Mesendoderm (in vitro differentiated cells): Measurements from ENCODE around the gene ADAM29.
"Not testable (repeated sequence)": the region's sequence is repeated elsewhere in the genome, so short reads cannot be mapped to it uniquely, and the experiment has no call there.

ENCODE experiments used
- DNase-seq: peaks from one replicate; pipeline ENCODE4 v3.0.0; 2013
- H2AK5ac ChIP-seq: 2 replicates; pipeline ENCODE4 v1.6.1; 2013; ENCODE audit warnings: low read length, inconsistent platforms
- H2BK120ac ChIP-seq: 2 replicates; pipeline ENCODE4 v1.6.1; 2013; ENCODE audit warnings: low read depth, mild to moderate bottlenecking, low read length, moderate library complexity, mixed read lengths
- H2BK15ac ChIP-seq: replicated peaks from 2 replicates; pipeline ENCODE4 v1.6.1; 2013; ENCODE audit warnings: low read depth, mild to moderate bottlenecking, moderate library complexity
- H2BK5ac ChIP-seq: 2 replicates; pipeline ENCODE4 v1.6.1; 2013; ENCODE audit warnings: low read length, inconsistent platforms
- H3K18ac ChIP-seq: 2 replicates; pipeline ENCODE4 v1.6.1; 2013; ENCODE audit warnings: mild to moderate bottlenecking, low read length, mixed read lengths
- H3K23ac ChIP-seq: one replicate; pipeline ENCODE4 v1.6.1; 2013; ENCODE audit warnings: low read length
- H3K27ac ChIP-seq: 2 replicates; pipeline ENCODE4 v1.5.1; 2013; ENCODE audit warnings: low read depth, mild to moderate bottlenecking, inconsistent platforms, low read length, moderate library complexity
- H3K27me3 ChIP-seq: 2 replicates; pipeline ENCODE4 v1.6.1; 2013; ENCODE audit warnings: low read length, control low read depth, mild to moderate bottlenecking, inconsistent platforms; ENCODE audit not compliant: insufficient read depth, poor library complexity
- H3K36me3 ChIP-seq: 2 replicates; pipeline ENCODE4 v1.6.1; 2013; ENCODE audit warnings: low read length, inconsistent platforms; ENCODE audit not compliant: control insufficient read depth, insufficient read depth
- H3K4ac ChIP-seq: one replicate; pipeline ENCODE4 v1.6.1; 2013; ENCODE audit warnings: low read depth, mild to moderate bottlenecking, low read length, moderate library complexity
- H3K4me1 ChIP-seq: 2 replicates; pipeline ENCODE4 v1.6.1; 2013; ENCODE audit warnings: low read depth, low read length, inconsistent platforms; ENCODE audit not compliant: control insufficient read depth
- H3K4me2 ChIP-seq: 2 replicates; pipeline ENCODE4 v1.6.1; 2013; ENCODE audit warnings: low read length
- H3K4me3 ChIP-seq: 2 replicates; pipeline ENCODE4 v1.5.1; 2013; ENCODE audit warnings: mild to moderate bottlenecking, low read length
- H3K56ac ChIP-seq: one replicate; pipeline ENCODE4 v1.6.1; 2013; ENCODE audit warnings: low read length
- H3K79me1 ChIP-seq: 2 replicates; pipeline ENCODE4 v1.6.1; 2013; ENCODE audit warnings: low read length, inconsistent platforms
- H3K79me2 ChIP-seq: 2 replicates; pipeline ENCODE4 v1.6.1; 2013; ENCODE audit warnings: mild to moderate bottlenecking, low read length; ENCODE audit not compliant: control insufficient read depth, insufficient read depth
- H3K9ac ChIP-seq: 2 replicates; pipeline ENCODE4 v1.6.1; 2013; ENCODE audit warnings: low read length, inconsistent platforms
- H4K5ac ChIP-seq: one replicate; pipeline ENCODE4 v1.6.1; 2013; ENCODE audit warnings: low read length
- H4K8ac ChIP-seq: one replicate; pipeline ENCODE4 v1.6.1; 2013; ENCODE audit warnings: low read depth, mild to moderate bottlenecking, control low read depth, low read length, moderate library complexity
- WGBS: extraction: QIAGEN DNeasy Blood & Tissue Kit; methylation state at CpG from one replicate; pipeline ENCODE4 v1.1.7; 2013; ENCODE audit warnings: low lambda C conversion rate, missing lambda C conversion rate; ENCODE audit not compliant: insufficient coverage; ENCODE audit errors: extremely low coverage; 5-methylcytosine and 5-hydroxymethylcytosine counted together

Gene ADAM29

DNA sequence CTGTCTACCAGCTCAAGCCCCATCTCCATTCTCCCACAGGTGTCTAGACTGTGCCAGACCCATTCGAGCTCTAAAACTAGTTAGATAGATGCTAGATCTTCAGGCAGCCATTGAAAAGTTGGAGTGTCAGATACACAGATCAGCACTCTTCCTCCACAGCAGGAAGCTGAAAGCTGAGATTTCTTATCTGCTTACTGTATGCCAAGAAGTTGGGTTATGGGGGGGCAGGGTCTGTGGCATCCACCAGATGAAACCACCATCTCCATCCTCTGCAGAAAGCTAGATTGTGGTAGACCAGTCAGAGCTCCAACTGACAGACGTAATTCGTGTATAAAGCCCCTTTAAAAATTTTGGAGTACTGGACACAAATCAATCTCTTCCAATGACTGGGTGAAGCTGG is 54.8 kb downstream of the ADAM29 start:
- no peak overlapping the region for H3K4me2 ChIP-seq
- WGBS, result no CpG with 5 or more reads among the region's 3 CpGs
- no peak overlapping the region for H3K56ac ChIP-seq
- no peak overlapping the region for H4K5ac ChIP-seq
- H3K9ac ChIP-seq, result no peak overlapping the region
- H3K4me3 ChIP-seq, result no peak overlapping the region
- H3K4ac ChIP-seq, result no peak overlapping the region
- H3K27ac ChIP-seq, result no peak overlapping the region
- H3K79me2 ChIP-seq, result no peaks in the 10 kb centered on the region
- DNase-seq, result no peak
- no peak overlapping the region for H2BK5ac ChIP-seq
- H3K27me3 ChIP-seq, result no peaks in the 10 kb centered on the region
- no peak overlapping the region for H3K18ac ChIP-seq
- no peaks in the 10 kb centered on the region for H3K36me3 ChIP-seq
- no peak overlapping the region for H3K23ac ChIP-seq
- no peak overlapping the region for H4K8ac ChIP-seq
- no peak overlapping the region for H2BK15ac ChIP-seq
- no peaks in the 10 kb centered on the region for H3K4me1 ChIP-seq
- no peak overlapping the region for H2AK5ac ChIP-seq
- no peak overlapping the region for H2BK120ac ChIP-seq
- no peaks in the 10 kb centered on the region for H3K79me1 ChIP-seq

DNA sequence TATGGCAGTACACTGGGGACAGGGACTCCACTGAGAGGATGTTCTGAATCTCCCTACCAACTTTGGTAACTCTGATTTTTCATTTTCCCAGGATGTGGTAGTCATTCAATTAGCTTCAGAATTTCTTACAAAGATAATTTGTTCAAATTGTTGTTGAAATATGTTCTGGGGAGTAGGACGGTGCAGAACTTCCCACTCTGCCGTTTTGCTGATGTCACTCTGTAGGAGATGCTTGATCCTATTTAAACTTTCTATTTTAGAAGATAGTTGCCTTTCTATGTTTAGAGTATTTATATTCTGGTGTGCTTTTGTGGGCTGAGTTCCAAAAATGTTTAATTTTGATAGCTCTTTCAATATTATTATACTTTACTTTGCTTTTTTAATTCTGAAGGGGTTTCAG is 55.2 kb downstream of the ADAM29 start:
- no CpG with 5 or more reads among the region's 2 CpGs for WGBS
- H2BK15ac ChIP-seq, result no peak overlapping the region
- no peak overlapping the region for H3K4me2 ChIP-seq
- no peak overlapping the region for H3K23ac ChIP-seq
- no peak overlapping the region for H2BK5ac ChIP-seq
- no peak overlapping the region for H3K9ac ChIP-seq
- H3K27ac ChIP-seq, result no peak overlapping the region
- no peaks in the 10 kb centered on the region for H3K4me1 ChIP-seq
- H3K56ac ChIP-seq, result no peak overlapping the region
- H3K4me3 ChIP-seq, result no peak overlapping the region
- H3K4ac ChIP-seq, result no peak overlapping the region
- H3K79me1 ChIP-seq, result no peaks in the 10 kb centered on the region
- no peak overlapping the region for H2AK5ac ChIP-seq
- H4K5ac ChIP-seq, result no peak overlapping the region
- no peak for DNase-seq
- no peak overlapping the region for H4K8ac ChIP-seq
- H2BK120ac ChIP-seq, result no peak overlapping the region
- no peak overlapping the region for H3K18ac ChIP-seq
- H3K36me3 ChIP-seq, result no peaks in the 10 kb centered on the region
- H3K79me2 ChIP-seq, result no peaks in the 10 kb centered on the region
- H3K27me3 ChIP-seq, result no peaks in the 10 kb centered on the region

DNA sequence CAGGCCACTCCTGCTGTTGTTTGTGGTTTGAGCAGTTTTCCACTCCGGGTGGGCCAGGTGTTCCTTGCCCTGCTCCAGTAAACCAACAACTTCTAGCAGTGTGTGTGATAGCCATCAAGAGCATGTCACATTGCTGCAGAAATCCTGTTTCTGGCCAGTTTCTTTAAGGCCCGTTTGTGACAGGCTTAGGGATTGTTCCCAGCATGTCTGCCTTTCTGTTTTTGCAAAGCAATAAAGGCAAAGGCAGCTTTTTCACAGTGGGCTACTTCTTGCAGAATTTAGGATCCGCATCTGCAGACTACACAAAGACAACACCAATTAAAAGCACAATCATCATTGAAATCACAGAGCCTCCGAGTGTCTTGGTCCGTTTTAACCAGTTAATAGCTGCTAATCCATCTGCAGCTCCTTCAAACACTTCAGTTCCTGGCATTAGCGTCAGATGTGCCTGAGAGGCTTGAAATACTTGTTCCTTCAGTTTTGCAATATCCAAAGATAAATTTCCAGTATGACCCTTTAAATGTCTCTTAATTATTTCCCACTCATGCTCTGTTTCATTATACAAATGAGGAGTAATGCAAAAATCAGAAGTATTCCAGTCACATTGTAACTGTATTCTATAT is 65.1 kb downstream of the ADAM29 start:
- Histone ChIP-seq H3K4ac (no peak overlapping the region), H3K56ac (no peak overlapping the region), H3K79me1 (no peaks in the 10 kb centered on the region), H3K4me1 (no peaks in the 10 kb centered on the region), H4K8ac (no peak overlapping the region), H2BK120ac (no peak overlapping the region), H4K5ac (no peak overlapping the region), H3K23ac (no peak overlapping the region), H3K9ac (no peak overlapping the region), H3K36me3 (no peaks in the 10 kb centered on the region), H3K27ac (no peak overlapping the region), H2BK5ac (no peak overlapping the region), H3K4me3 (no peak overlapping the region), H3K79me2 (no peaks in the 10 kb centered on the region), H3K27me3 (no peaks in the 10 kb centered on the region), H3K4me2 (no peak overlapping the region), H3K18ac (no peak overlapping the region), H2BK15ac (no peak overlapping the region), H2AK5ac (no peak overlapping the region)
- no peak for DNase-seq
- no CpG with 5 or more reads among the region's 6 CpGs for WGBS

DNA sequence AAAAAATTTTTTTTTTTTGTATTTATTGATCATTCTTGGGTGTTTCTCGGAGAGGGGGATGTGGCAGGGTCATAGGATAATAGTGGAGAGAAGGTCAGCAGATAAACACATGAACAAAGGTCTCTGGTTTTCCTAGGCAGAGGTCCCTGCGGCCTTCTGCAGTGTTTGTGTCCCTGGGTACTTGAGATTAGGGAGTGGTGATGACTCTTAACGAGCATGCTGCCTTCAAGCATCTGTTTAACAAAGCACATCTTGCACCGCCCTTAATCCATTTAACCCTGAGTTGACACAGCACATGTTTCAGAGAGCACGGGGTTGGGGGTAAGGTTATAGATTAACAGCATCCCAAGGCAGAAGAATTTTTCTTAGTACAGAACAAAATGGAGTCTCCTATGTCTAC is 65.7 kb downstream of the ADAM29 start:
- not testable (repeated sequence) for H3K79me1 ChIP-seq, H2BK120ac ChIP-seq, H4K5ac ChIP-seq, H3K4me3 ChIP-seq, H3K4ac ChIP-seq, H3K27me3 ChIP-seq, H2BK5ac ChIP-seq, H2AK5ac ChIP-seq, DNase-seq, H3K79me2 ChIP-seq, H3K9ac ChIP-seq, H3K27ac ChIP-seq, H3K36me3 ChIP-seq, H3K56ac ChIP-seq, H3K4me2 ChIP-seq, H2BK15ac ChIP-seq, H4K8ac ChIP-seq, H3K18ac ChIP-seq, H3K4me1 ChIP-seq, H3K23ac ChIP-seq
- WGBS, result no CpG with 5 or more reads among the region's 5 CpGs

DNA sequence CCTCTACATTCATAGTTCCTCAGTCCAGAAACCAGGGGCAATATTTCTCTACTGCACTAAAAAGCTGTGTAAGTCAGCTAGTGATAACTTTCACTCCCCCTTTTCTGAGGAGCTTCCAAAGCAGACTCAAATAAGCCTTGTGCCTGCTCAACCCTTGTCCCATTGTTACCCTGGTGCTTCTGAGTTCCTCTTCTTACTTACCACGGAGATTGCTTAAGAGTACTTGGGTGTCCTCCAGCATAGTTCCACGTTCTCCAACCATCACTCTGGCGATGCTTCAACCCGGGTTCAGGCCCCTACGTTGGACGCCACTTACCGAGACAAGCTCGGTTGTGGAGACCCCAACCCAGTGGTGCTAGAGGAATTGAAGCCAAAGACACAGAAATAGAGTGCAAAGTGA is 71.6 kb downstream of the ADAM29 start:
- Histone ChIP-seq H3K79me1 (no peaks in the 10 kb centered on the region), H3K27me3 (no peaks in the 10 kb centered on the region), H3K79me2 (no peaks in the 10 kb centered on the region), H4K5ac (no peak overlapping the region), H3K36me3 (no peaks in the 10 kb centered on the region), H3K4me3 (no peak overlapping the region), H3K9ac (no peak overlapping the region), H4K8ac (no peak overlapping the region), H2BK120ac (no peak overlapping the region), H3K18ac (no peak overlapping the region), H2BK5ac (no peak overlapping the region), H2AK5ac (no peak overlapping the region), H3K4me1 (no peaks in the 10 kb centered on the region), H2BK15ac (no peak overlapping the region), H3K23ac (no peak overlapping the region), H3K56ac (no peak overlapping the region), H3K4me2 (no peak overlapping the region), H3K27ac (no peak overlapping the region), H3K4ac (no peak overlapping the region)
- no peak for DNase-seq
- no CpG with 5 or more reads among the region's 8 CpGs for WGBS

DNA sequence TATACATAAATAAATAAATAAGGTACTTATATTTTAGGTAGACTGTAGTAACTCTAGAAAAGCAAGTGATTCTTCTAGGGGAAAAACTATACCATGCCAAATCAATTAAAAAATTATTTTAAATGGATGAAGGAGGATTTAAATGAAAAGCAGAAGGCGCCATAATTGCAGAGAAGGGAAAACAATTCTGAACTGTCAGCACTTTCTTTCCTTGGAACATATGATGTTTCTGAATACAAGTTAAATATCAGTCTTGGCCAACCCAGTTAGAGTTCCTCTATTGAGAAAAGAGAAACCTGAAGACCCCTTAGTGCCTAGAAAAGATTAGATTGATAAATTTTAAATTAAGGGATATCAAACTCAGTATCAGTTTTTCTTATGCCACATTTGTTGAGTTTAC is 75.8 kb downstream of the ADAM29 start:
- WGBS, result no CpG with 5 or more reads among the region's 1 CpG
- no peak for DNase-seq
- Histone ChIP-seq H3K18ac (no peak overlapping the region), H2BK15ac (no peak overlapping the region), H3K4me1 (no peaks in the 10 kb centered on the region), H4K5ac (no peak overlapping the region), H3K27me3 (no peaks in the 10 kb centered on the region), H3K4ac (no peak overlapping the region), H4K8ac (no peak overlapping the region), H3K56ac (no peak overlapping the region), H3K79me1 (no peaks in the 10 kb centered on the region), H3K4me3 (no peak overlapping the region), H2AK5ac (no peak overlapping the region), H3K9ac (no peak overlapping the region), H3K36me3 (no peaks in the 10 kb centered on the region), H3K79me2 (no peaks in the 10 kb centered on the region), H2BK5ac (no peak overlapping the region), H2BK120ac (no peak overlapping the region), H3K4me2 (no peak overlapping the region), H3K27ac (no peak overlapping the region), H3K23ac (no peak overlapping the region)
